ENCODE measurements around the gene MC1R. TPM values are rescaled to one million over a fixed set of nuclear protein-coding genes. Genes with fewer than 3 reads are reported as not detected.

Gene MC1R
- total RNA-seq, 1 experiment from 2014 or later: 34.3 TPM

DNA sequence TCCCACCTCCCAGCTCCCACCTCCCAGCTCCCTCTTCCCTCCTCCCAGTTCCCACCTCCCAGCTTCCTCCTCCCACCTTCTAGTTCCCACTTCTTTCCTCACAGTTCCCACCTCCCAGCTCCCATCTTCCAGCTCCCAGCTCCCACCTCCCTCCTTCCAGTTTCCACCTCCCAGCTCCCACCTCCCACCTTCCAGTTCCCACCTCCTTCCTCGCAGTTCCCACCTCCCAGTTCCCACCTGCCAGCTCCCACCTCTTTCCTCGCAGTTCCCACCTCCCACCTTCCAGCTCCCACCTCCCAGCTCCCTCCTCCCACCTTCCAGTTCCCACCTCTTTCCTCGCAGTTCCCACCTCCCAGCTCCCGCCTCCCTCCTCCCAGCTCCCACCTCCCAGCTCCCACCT, 10.4 kb upstream of the MC1R start:
- no peak overlapping the region for H3K27ac ChIP-seq
- POLR2A ChIA-PET (ENCODE audit: unreplicated experiment): interaction anchor here (0.6 to 0.7 kb wide), 2 partner anchors 151 to 195 kb away, joined by 5 to 14 read pairs; no protein-coding TSS in a partner anchor
- TF ChIP-seq, protein P1, sequence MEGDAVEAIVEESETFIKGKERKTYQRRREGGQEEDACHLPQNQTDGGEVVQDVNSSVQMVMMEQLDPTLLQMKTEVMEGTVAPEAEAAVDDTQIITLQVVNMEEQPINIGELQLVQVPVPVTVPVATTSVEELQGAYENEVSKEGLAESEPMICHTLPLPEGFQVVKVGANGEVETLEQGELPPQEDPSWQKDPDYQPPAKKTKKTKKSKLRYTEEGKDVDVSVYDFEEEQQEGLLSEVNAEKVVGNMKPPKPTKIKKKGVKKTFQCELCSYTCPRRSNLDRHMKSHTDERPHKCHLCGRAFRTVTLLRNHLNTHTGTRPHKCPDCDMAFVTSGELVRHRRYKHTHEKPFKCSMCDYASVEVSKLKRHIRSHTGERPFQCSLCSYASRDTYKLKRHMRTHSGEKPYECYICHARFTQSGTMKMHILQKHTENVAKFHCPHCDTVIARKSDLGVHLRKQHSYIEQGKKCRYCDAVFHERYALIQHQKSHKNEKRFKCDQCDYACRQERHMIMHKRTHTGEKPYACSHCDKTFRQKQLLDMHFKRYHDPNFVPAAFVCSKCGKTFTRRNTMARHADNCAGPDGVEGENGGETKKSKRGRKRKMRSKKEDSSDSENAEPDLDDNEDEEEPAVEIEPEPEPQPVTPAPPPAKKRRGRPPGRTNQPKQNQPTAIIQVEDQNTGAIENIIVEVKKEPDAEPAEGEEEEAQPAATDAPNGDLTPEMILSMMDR (conservative IDR thresholded peaks at IDR 0.05): no peak
- no peak for TF ChIP-seq EZH2 (IDR thresholded peaks at IDR 0.05; ENCODE audit: low read depth)
- H3K9me3 ChIP-seq (ENCODE audit: insufficient read depth, low read depth): no peaks in the 10 kb centered on the region
- 0 out of 2 replicates have a peak, but pooled peaks cover 11% of the 10 kb centered on the region for H3K4me1 ChIP-seq (replicated peaks; ENCODE audit: insufficient read depth)
- H3K36me3 ChIP-seq (ENCODE audit: low read depth): peaks cover 6% of the 10 kb centered on the region; the same call in 1 of the 2 replicates
- BruUV-seq (replicated peaks): no TSS peak
- peaks cover 24% of the 10 kb centered on the region; the same call in 1 of the 2 replicates for H3F3A ChIP-seq (ENCODE audit: insufficient read depth, low read depth)
- H3K9me2 ChIP-seq (ENCODE audit: insufficient read depth): no peaks in the 10 kb centered on the region
- H2AFZ ChIP-seq: no peak overlapping the region
- no peak overlapping the region for H3K4me2 ChIP-seq
- DNase-seq: no peak
- CTCF ChIA-PET: interaction anchor here (0.7 kb wide), 2 partner anchors 32 to 84 kb away, joined by 4 to 33 read pairs; no protein-coding TSS in a partner anchor
- no peak overlapping the region for H3K4me3 ChIP-seq
- no peaks in the 10 kb centered on the region; the same call in 1 of the 2 replicates for H4K20me1 ChIP-seq (ENCODE audit: insufficient read depth)
- H3K79me2 ChIP-seq (ENCODE audit: low read depth): no peaks in the 10 kb centered on the region
- intact Hi-C loops (cut with micrococcal nuclease; ENCODE audit: unreplicated experiment): no loop called here
- H3K27me3 ChIP-seq (ENCODE audit: insufficient read depth, low read depth): no peaks in the 10 kb centered on the region

DNA sequence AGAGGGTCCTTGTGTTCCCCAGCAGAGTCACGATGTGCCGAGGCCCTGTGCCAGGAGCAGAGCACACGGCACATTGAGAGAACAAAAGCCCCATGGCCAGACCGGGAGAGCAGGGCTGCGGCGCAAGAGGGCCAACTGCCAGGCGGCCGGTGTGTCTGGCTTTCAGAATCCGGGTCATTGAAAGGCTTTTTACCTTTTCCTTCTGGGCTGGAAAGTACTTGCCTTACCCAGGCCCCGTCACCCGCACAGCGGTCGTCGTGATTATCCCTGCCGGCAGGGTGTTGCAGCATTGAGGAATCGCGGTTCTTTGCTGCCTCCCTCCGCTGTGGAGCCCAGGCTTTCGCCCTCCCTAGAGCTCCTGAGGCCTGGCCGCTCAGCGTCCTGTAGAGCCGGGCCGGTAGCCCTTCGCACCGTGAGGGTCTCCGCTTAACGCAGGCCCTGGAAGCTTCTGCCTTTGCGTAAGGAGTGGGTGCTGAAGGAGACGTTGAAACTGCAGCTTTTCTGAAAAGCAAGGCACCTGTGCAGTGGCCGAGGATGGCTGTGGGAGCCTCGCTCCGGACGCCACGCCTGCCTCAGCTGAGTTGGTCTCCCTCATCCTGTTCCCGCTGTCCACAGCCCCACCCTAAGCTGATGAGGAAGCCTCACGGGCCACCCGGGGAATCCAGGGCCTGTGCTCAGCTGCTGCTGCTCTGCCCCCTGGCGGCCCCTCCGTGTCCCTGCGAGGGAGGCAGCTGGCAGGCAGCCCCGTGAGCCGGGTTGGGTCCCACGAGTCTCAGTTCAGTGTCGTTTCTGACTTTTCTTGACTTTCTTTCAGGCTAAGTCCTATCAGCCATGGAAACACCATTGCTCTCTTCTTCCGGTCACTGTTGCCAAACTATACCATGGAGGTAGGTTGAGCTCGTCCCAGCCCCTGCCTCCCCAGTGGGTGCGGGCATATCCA, 8.6 kb upstream of the MC1R start:
- Histone ChIP-seq H3K36me3 (ENCODE audit: low read depth) (peaks cover 6% of the 10 kb centered on the region; the same call in 1 of the 2 replicates), H4K20me1 (ENCODE audit: insufficient read depth) (no peaks in the 10 kb centered on the region; the same call in 1 of the 2 replicates), H3K4me2 (no peak overlapping the region), H3K27me3 (ENCODE audit: insufficient read depth, low read depth) (no peaks in the 10 kb centered on the region), H3K79me2 (ENCODE audit: low read depth) (no peaks in the 10 kb centered on the region), H3K4me1 (replicated peaks; ENCODE audit: insufficient read depth) (no peaks in the 10 kb centered on the region), H3K9me3 (ENCODE audit: insufficient read depth, low read depth) (no peaks in the 10 kb centered on the region), H3K4me3 (no peak overlapping the region), H3K9me2 (ENCODE audit: insufficient read depth) (no peaks in the 10 kb centered on the region), H3K27ac (no peak overlapping the region), H3F3A (ENCODE audit: insufficient read depth, low read depth) (peaks cover 30% of the 10 kb centered on the region; the same call in 1 of the 2 replicates), H2AFZ (no peak overlapping the region)
- DNase-seq: peak in 1 of 2 experiments; percentile 76
- intact Hi-C loops (cut with micrococcal nuclease; ENCODE audit: unreplicated experiment): no loop called here
- CTCF ChIA-PET: interaction anchor here (0.7 to 1.2 kb wide), 3 partner anchors 29 to 253 kb away, joined by 3 to 16 read pairs (median 4); no protein-coding TSS in a partner anchor
- TF ChIP-seq, protein P1 (conservative IDR thresholded peaks at IDR 0.05): peak; percentile 83
- no peak for TF ChIP-seq EZH2 (IDR thresholded peaks at IDR 0.05; ENCODE audit: low read depth)
- no TSS peak for BruUV-seq (replicated peaks)
- POLR2A ChIA-PET (ENCODE audit: unreplicated experiment): interaction anchor here (0.5 kb wide), 1 partner anchor 37 kb away, joined by 8 read pairs; the partner anchor contains the start of gene TCF25

DNA sequence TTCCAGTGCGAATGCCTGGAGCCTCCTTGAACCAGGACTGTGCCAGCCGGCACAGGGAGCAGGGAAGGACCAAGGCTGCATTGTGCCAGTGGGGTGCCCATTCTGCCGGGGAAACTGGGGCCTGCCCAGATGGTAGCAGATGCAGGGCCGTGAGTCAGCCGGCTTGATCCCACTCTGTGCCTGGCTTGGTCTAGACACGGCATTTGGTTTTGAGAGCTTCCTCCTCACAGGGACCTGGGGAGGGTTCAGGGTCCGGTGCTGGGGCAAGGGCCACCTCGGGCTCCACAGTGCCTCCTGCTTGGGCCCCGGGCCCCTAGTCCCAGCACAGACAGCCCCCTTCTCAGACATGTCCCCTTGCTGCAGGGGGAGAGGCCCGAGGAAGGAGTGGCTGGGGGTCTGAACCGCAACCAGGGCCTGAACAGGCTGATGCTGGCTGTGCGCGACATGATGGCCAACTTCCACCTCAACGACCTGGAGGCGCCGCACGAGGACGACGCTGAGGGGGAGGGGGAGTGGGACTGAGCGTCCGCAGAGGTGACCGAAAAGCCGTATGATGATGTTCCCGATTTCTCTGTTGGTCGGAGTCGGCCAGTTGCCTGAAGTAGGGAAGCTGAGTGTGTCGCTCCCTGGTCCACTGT, 7.8 kb upstream of the MC1R start:
- Histone ChIP-seq H3K9me2 (ENCODE audit: insufficient read depth) (no peaks in the 10 kb centered on the region), H3F3A (ENCODE audit: insufficient read depth, low read depth) (peaks cover 25% of the 10 kb centered on the region; the same call in 1 of the 2 replicates), H3K27me3 (ENCODE audit: insufficient read depth, low read depth) (no peaks in the 10 kb centered on the region), H3K9me3 (ENCODE audit: insufficient read depth, low read depth) (no peaks in the 10 kb centered on the region), H3K4me3 (no peak overlapping the region), H3K4me1 (replicated peaks; ENCODE audit: insufficient read depth) (no peaks in the 10 kb centered on the region), H3K4me2 (no peak overlapping the region), H3K36me3 (ENCODE audit: low read depth) (peaks cover 6% of the 10 kb centered on the region; the same call in 1 of the 2 replicates), H4K20me1 (ENCODE audit: insufficient read depth) (no peaks in the 10 kb centered on the region; the same call in 1 of the 2 replicates), H2AFZ (no peak overlapping the region), H3K79me2 (ENCODE audit: low read depth) (no peaks in the 10 kb centered on the region), H3K27ac (no peak overlapping the region)
- POLR2A ChIA-PET (ENCODE audit: unreplicated experiment): no interaction called here
- intact Hi-C loops (cut with micrococcal nuclease; ENCODE audit: unreplicated experiment): no loop called here
- no peak for TF ChIP-seq EZH2 (IDR thresholded peaks at IDR 0.05; ENCODE audit: low read depth)
- TF ChIP-seq, protein P1 (conservative IDR thresholded peaks at IDR 0.05): no peak
- no peak for DNase-seq
- BruUV-seq (replicated peaks): TSS peak; percentile 8
- CTCF ChIA-PET: interaction anchor here (0.7 to 1.2 kb wide), 2 partner anchors 30 to 50 kb away, joined by 3 to 4 read pairs; no protein-coding TSS in a partner anchor
